ENCODE measurements around the gene ITLN2. TPM values are rescaled to one million over a fixed set of nuclear protein-coding genes. Genes with fewer than 3 reads are reported as not detected.

The ITLN2 gene
- polyA plus RNA-seq, 2 of the 4 experiments (the other 2 are of a cell fraction): 0.22 to 0.30 TPM

- ATAC-seq: no peak
- H3K4me2 ChIP-seq: no peak overlapping the region
- no peaks in the 10 kb centered on the region for H3K9me3 ChIP-seq
- H3K27ac ChIP-seq: no peak overlapping the region
- H3K4me1 ChIP-seq: peaks cover 3% of the 10 kb centered on the region; the same call in 1 of the 3 replicates
- no peak for FAIRE-seq
- ChIA-PET CTCF (interaction anchor here (1.2 to 1.6 kb wide), 2 partner anchors 122 to 230 kb away, joined by 4 read pairs; no protein-coding TSS in a partner anchor), POLR2A (no interaction called here)
- DNase-seq (ENCODE audit: low read depth in 1 of 2, low spot score in 1 of 2): no peak
- TF ChIP-seq RFX5 (IDR thresholded peaks at IDR 0.05) (no peak), RARB (CRISPR knock-in tag; IDR thresholded peaks at IDR 0.05) (no peak), PBX3 (IDR thresholded peaks at IDR 0.05) (no peak), HEYL (CRISPR knock-in tag; IDR thresholded peaks at IDR 0.05) (no peak), BHLHE40 (IDR thresholded peaks at IDR 0.05; ENCODE audit: low read depth, low read length) (no peak), POLR2AphosphoS2 (conservative IDR thresholded peaks at IDR 0.05; ENCODE audit: low read length) (no peak), HDAC2 (IDR thresholded peaks at IDR 0.05) (no peak), HOXB13 (CRISPR knock-in tag; IDR thresholded peaks at IDR 0.05; ENCODE audit: low read depth) (no peak), ZC3H11A (IDR thresholded peaks at IDR 0.05) (no peak), HES2 (IDR thresholded peaks at IDR 0.05) (no peak), EHMT2 (IDR thresholded peaks at IDR 0.05; ENCODE audit: low read depth) (no peak), ESRRA (IDR thresholded peaks at IDR 0.05; ENCODE audit: borderline replicate concordance, low read length) (no peak), POLR2A (IDR thresholded peaks at IDR 0.05; ENCODE audit: low read length) (no peak)
- 75% methylated on average over 4 of the region's 4 CpGs for WGBS (ENCODE audit: missing lambda C conversion rate)
- H3K4me3 ChIP-seq: no peak overlapping the region
Measured at GRCh38 chr1:160956966-160957365, 2.4 kb upstream of the ITLN2 start.

GRCh38 chr1:160953030-160953429 is 1.6 kb downstream of the ITLN2 start:
- Histone ChIP-seq H3K4me2 (no peak overlapping the region), H3K9me3 (no peaks in the 10 kb centered on the region), H3K27ac (no peak overlapping the region; a peak in 1 of 6 replicates), H3K4me3 (no peak overlapping the region), H3K4me1 (peaks cover 35% of the 10 kb centered on the region)
- POLR2A ChIA-PET: no interaction called here
- CTCF ChIA-PET: interaction anchor here (0.8 to 6.3 kb wide), 18 partner anchors 9 to 278 kb away, joined by 3 to 149 read pairs (median 9); partner anchors contain the start of gene KLHDC9
- FAIRE-seq: no peak
- no peak for DNase-seq (ENCODE audit: low read depth in 1 of 2, low spot score in 1 of 2)
- no peak for TF ChIP-seq HDAC2 (IDR thresholded peaks at IDR 0.05)
- TF ChIP-seq MAFK (IDR thresholded peaks at IDR 0.05; ENCODE audit: partially characterized antibody): no peak
- no peak for TF ChIP-seq BCL3 (IDR thresholded peaks at IDR 0.05)
- TF ChIP-seq HEYL (CRISPR knock-in tag; IDR thresholded peaks at IDR 0.05): no peak
- no peak for TF ChIP-seq CHD4 (IDR thresholded peaks at IDR 0.05; ENCODE audit: borderline replicate concordance)
- TF ChIP-seq E2F6 (IDR thresholded peaks at IDR 0.05; ENCODE audit: borderline replicate concordance, low read depth): no peak
- TF ChIP-seq EP300 (IDR thresholded peaks at IDR 0.05): no peak
- no peak for TF ChIP-seq HMGXB4 (CRISPR knock-in tag; IDR thresholded peaks at IDR 0.05; ENCODE audit: borderline replicate concordance)
- TF ChIP-seq RFX5 (IDR thresholded peaks at IDR 0.05): no peak
- no peak for TF ChIP-seq POLR2A (IDR thresholded peaks at IDR 0.05; ENCODE audit: low read length)
- no peak for TF ChIP-seq SREBF2 (IDR thresholded peaks at IDR 0.05)
- no peak for TF ChIP-seq NPAS2 (CRISPR knock-in tag; IDR thresholded peaks at IDR 0.05; ENCODE audit: borderline replicate concordance)
- ATAC-seq: no peak
- WGBS (ENCODE audit: missing lambda C conversion rate): 73% methylated on average over 3 of the region's 3 CpGs
